A549 (cell line): ENCODE data around the gene FAM3B. TPM values are rescaled to one million over a fixed set of nuclear protein-coding genes. Genes with fewer than 3 reads are reported as not detected.

Source experiments
- ATAC-seq, 2 experiments: fragments of 200-7000 bp in 1 of 2; fragments of >200 bp in 1 of 2; cut with Nextera tagmentation in 1 of 2; cut with Tn5 transposase in 1 of 2; 3 replicates each; pipeline versions ENCODE4 v1.8.0 to v1.9.1; 2018 to 2020; ENCODE audit warnings: mild to moderate bottlenecking in 1 of 2, moderate library complexity in 1 of 2
- CTCF ChIA-PET: fragments of 300-600 bp; sonication (Branson Sonifier 250); formaldehyde crosslinking; extraction: SDS; loops from one replicate; lab custom pipeline; 2021; ENCODE audit warnings: antibody characterized with exemption, inconsistent platforms; lab: Yijun Ruan, JAX
- POLR2A ChIA-PET: fragments of 350-600 bp; formaldehyde crosslinking; extraction: SDS; loops from one replicate; lab custom pipeline; 2021; ENCODE audit warnings: antibody characterized with exemption, inconsistent platforms; lab: Yijun Ruan, JAX
- DNase-seq, 2 experiments: peaks; one replicate each; pipeline versions ENCODE4 v3.0.0 to v3.0.0-alpha.2; 2011 to 2016; ENCODE audit warnings: low read depth in 1 of 2, low spot score in 1 of 2
- FAIRE-seq: peaks from 2 replicates; lab custom pipeline; 2011; peaks lifted over from hg19 to GRCh38; lab: Jason Lieb, UNC
- H3K27ac ChIP-seq, 2 experiments: fragments of >200 bp; sonication (Bioruptor Twin); formaldehyde crosslinking; 3 replicates each; pipeline ENCODE4 v1.5.1; 2016 to 2017
- H3K4me1 ChIP-seq: fragments of >200 bp; sonication (Bioruptor Twin); formaldehyde crosslinking; 3 replicates; pipeline ENCODE4 v1.6.1; 2016
- H3K4me2 ChIP-seq: fragments of >200 bp; sonication (Bioruptor Twin); formaldehyde crosslinking; 3 replicates; pipeline ENCODE4 v1.6.1; 2016
- H3K4me3 ChIP-seq: fragments of >200 bp; sonication (Bioruptor Twin); formaldehyde crosslinking; 3 replicates; pipeline ENCODE4 v1.5.1; 2016
- H3K9me3 ChIP-seq: fragments of >200 bp; sonication (Bioruptor Twin); formaldehyde crosslinking; 3 replicates; pipeline ENCODE4 v1.6.1; 2016
- ATOH8 ChIP-seq: fragments of 250-450 bp; sonication (Bioruptor Pico); IDR thresholded peaks from 2 replicates; pipeline ENCODE4 v1.5.0; 2020; ENCODE audit warnings: low read depth, mild to moderate bottlenecking, moderate library complexity
- CHD4 ChIP-seq: fragments of 200-600 bp; sonication (generic); IDR thresholded peaks from 2 replicates; pipeline ENCODE4 v1.6.1; 2016; ENCODE audit warnings: antibody characterized with exemption, mild to moderate bottlenecking, borderline replicate concordance
- EHF ChIP-seq: fragments of 250-450 bp; sonication (Bioruptor Pico); IDR thresholded peaks from 2 replicates; pipeline ENCODE4 v1.5.0; 2020; ENCODE audit warnings: mild to moderate bottlenecking
- EP300 ChIP-seq, 2 experiments: fragments of >200 bp; sonication (Bioruptor Twin); formaldehyde crosslinking; IDR thresholded peaks; 2 replicates in 1 of 2; 3 replicates in 1 of 2; pipeline ENCODE4 v1.6.1; 2016 to 2017
- FOSL2 ChIP-seq, 2 experiments: fragments of 450-650 bp in 1 of 2; fragments of >200 bp in 1 of 2; sonication (Bioruptor Twin) in 1 of 2; formaldehyde crosslinking; IDR thresholded peaks; 2 replicates each; pipeline versions ENCODE4 v1.5.0 to v1.6.1; 2016 to 2020; ENCODE audit warnings: mild to moderate bottlenecking in 1 of 2, moderate library complexity in 1 of 2
- FOXS1 ChIP-seq: fragments of 250-450 bp; sonication (Bioruptor Pico); IDR thresholded peaks from 2 replicates; pipeline ENCODE4 v1.5.0; 2020; ENCODE audit warnings: mild to moderate bottlenecking, moderate library complexity
- HOXA7 ChIP-seq: fragments of 250-450 bp; sonication (Bioruptor Pico); IDR thresholded peaks from 2 replicates; pipeline ENCODE4 v1.5.0; 2020; ENCODE audit warnings: mild to moderate bottlenecking, moderate library complexity
- HOXB13 ChIP-seq: fragments of 250-450 bp; sonication (Bioruptor Pico); IDR thresholded peaks from 2 replicates; pipeline ENCODE4 v1.5.0; 2020; ENCODE audit warnings: low read depth, mild to moderate bottlenecking, moderate library complexity
- JUN ChIP-seq, 2 experiments: fragments of >200 bp; sonication (Bioruptor Twin); formaldehyde crosslinking; IDR thresholded peaks; 2 replicates in 1 of 2; 3 replicates in 1 of 2; pipeline ENCODE4 v1.6.1; 2016 to 2017
- MAZ ChIP-seq: fragments of 150-350 bp; IDR thresholded peaks from 2 replicates; pipeline ENCODE4 v1.6.1; 2014; ENCODE audit warnings: antibody characterized with exemption, low read depth, low read length, borderline replicate concordance
- MYC ChIP-seq: IDR thresholded peaks from 2 replicates; pipeline ENCODE4 v1.6.1; 2012; ENCODE audit warnings: mild to moderate bottlenecking, inconsistent platforms, low read length, improper control_type of control experiment, borderline replicate concordance
- NFE2L2 ChIP-seq: fragments of 150-350 bp; conservative IDR thresholded peaks from 2 replicates; pipeline ENCODE4 v1.6.1; 2014; ENCODE audit warnings: low read length
- NPAS2 ChIP-seq: fragments of 250-450 bp; sonication (Bioruptor Pico); IDR thresholded peaks from 2 replicates; pipeline ENCODE4 v1.8.0; 2022; ENCODE audit warnings: mild to moderate bottlenecking, moderate library complexity, borderline replicate concordance
- POLR2A ChIP-seq: IDR thresholded peaks from 2 replicates; pipeline ENCODE4 v1.6.1; 2012; ENCODE audit warnings: mild to moderate bottlenecking, low read length
- POLR2AphosphoS2 ChIP-seq: conservative IDR thresholded peaks from 2 replicates; pipeline ENCODE4 v1.6.1; 2012; ENCODE audit warnings: low read length, improper control_type of control experiment, inconsistent platforms
- RAD21 ChIP-seq, 2 experiments: fragments of >200 bp in 1 of 2; sonication (Bioruptor Twin) in 1 of 2; formaldehyde crosslinking in 1 of 2; IDR thresholded peaks in 1 of 2; conservative IDR thresholded peaks in 1 of 2; 2 replicates in 1 of 2; 3 replicates in 1 of 2; pipeline ENCODE4 v1.6.1; 2012 to 2018; ENCODE audit warnings: inconsistent platforms in 1 of 2
- RNF2 ChIP-seq: fragments of 200-600 bp; sonication (generic); IDR thresholded peaks from 2 replicates; pipeline ENCODE4 v1.6.1; 2016; ENCODE audit warnings: low read depth, mild to moderate bottlenecking, antibody characterized with exemption, moderate library complexity, borderline replicate concordance
- SMC3 ChIP-seq: fragments of >200 bp; sonication (Bioruptor Twin); formaldehyde crosslinking; IDR thresholded peaks from 3 replicates; pipeline ENCODE4 v1.6.1; 2018; ENCODE audit warnings: inconsistent platforms
- SREBF2 ChIP-seq: fragments of 450-650 bp; IDR thresholded peaks from 2 replicates; pipeline ENCODE4 v1.6.1; 2014; ENCODE audit warnings: mild to moderate bottlenecking, moderate library complexity
- TFCP2L1 ChIP-seq: fragments of 250-450 bp; sonication (Bioruptor Pico); IDR thresholded peaks from 2 replicates; pipeline ENCODE4 v1.5.0; 2021; ENCODE audit warnings: mild to moderate bottlenecking
- WGBS: methylation state at CpG from one replicate; pipeline ENCODE4 v1.1.6; 2017; ENCODE audit errors: missing lambda C conversion rate; 5-methylcytosine and 5-hydroxymethylcytosine counted together
- polyA plus RNA-seq, 4 experiments: library from polyadenylated mRNA; depleted of rRNA in 3 of 4; stranded (reverse); fragments of >200 nt; fragmentation: RNase III in 1 of 4; extraction: RNeasy Plus Mini Kit Qiagen cat#74134 plus additional on column Dnase treatment in 1 of 4; gene quantifications; 2 replicates in 3 of 4; 3 replicates in 1 of 4; pipeline ENCODE4 v1.2.3, GENCODE V29; 2011 to 2017
- TF ChIP-seq, protein P1 (sequence below): fragments of >200 bp; sonication (Bioruptor Twin); formaldehyde crosslinking; IDR thresholded peaks from 3 replicates; pipeline ENCODE4 v1.5.1; 2016
- TF ChIP-seq, protein P2 (sequence below): fragments of 450-650 bp; IDR thresholded peaks from 2 replicates; pipeline ENCODE4 v1.6.1; 2014; ENCODE audit warnings: antibody characterized with exemption
- TF ChIP-seq, protein P3 (sequence below): IDR thresholded peaks from 2 replicates; pipeline ENCODE4 v1.6.1; 2012

The FAM3B gene
- polyA plus RNA-seq, 2 of the 4 experiments (the other 2 are of a cell fraction): not detected

DNA sequence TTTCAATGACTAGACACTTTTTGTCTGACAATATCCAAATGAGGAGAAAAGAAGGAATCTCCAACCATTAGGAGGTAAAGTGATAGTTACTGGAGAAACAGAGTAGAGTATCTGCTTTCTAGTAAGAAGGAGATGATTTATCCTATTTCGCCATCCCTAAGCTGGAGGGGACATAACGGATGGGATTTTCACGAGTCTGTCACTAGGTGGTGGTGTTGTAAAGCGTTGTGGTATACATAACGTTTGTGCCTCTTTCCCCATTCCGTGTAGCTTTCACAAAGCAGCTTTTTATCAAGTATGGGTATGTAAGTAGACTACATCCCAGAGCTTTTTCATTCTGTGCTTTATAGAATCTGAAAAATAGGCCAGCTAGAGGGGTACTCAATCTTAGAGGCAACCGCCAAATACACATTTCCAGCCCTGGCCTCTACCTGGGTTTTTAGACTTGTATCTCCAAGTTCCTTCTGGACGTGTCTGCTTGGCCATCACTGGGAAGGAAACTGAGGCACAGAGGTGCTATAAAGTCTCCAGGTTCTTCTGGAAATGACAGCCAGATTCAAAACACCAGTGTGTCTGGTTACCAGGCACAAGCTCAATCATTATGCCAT lies 33.3 kb upstream of the FAM3B start:
- peak; percentile 95 to 96 for ATAC-seq
- TF ChIP-seq RAD21 (conservative IDR thresholded peaks at IDR 0.05 in 1 of 2, IDR thresholded peaks at IDR 0.05 in 1 of 2): peak; percentile 78 to 82
- no peak for TF ChIP-seq FOSL2 (IDR thresholded peaks at IDR 0.05)
- TF ChIP-seq FOSL2 (CRISPR knock-in tag; IDR thresholded peaks at IDR 0.05): no peak
- TF ChIP-seq NPAS2 (CRISPR knock-in tag): no peak
- no peak for TF ChIP-seq NFE2L2
- no peak for TF ChIP-seq POLR2AphosphoS2
- no peak for TF ChIP-seq TFCP2L1 (CRISPR knock-in tag)
- TF ChIP-seq, protein P1, sequence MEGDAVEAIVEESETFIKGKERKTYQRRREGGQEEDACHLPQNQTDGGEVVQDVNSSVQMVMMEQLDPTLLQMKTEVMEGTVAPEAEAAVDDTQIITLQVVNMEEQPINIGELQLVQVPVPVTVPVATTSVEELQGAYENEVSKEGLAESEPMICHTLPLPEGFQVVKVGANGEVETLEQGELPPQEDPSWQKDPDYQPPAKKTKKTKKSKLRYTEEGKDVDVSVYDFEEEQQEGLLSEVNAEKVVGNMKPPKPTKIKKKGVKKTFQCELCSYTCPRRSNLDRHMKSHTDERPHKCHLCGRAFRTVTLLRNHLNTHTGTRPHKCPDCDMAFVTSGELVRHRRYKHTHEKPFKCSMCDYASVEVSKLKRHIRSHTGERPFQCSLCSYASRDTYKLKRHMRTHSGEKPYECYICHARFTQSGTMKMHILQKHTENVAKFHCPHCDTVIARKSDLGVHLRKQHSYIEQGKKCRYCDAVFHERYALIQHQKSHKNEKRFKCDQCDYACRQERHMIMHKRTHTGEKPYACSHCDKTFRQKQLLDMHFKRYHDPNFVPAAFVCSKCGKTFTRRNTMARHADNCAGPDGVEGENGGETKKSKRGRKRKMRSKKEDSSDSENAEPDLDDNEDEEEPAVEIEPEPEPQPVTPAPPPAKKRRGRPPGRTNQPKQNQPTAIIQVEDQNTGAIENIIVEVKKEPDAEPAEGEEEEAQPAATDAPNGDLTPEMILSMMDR: peak; percentile 71
- TF ChIP-seq, protein P2, sequence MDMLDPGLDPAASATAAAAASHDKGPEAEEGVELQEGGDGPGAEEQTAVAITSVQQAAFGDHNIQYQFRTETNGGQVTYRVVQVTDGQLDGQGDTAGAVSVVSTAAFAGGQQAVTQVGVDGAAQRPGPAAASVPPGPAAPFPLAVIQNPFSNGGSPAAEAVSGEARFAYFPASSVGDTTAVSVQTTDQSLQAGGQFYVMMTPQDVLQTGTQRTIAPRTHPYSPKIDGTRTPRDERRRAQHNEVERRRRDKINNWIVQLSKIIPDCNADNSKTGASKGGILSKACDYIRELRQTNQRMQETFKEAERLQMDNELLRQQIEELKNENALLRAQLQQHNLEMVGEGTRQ: no peak
- TF ChIP-seq RNF2: no peak
- no peak for TF ChIP-seq HOXA7 (CRISPR knock-in tag)
- no peak for TF ChIP-seq EP300 (IDR thresholded peaks at IDR 0.05)
- no peak for TF ChIP-seq POLR2A
- no peak for TF ChIP-seq SREBF2
- no peak for TF ChIP-seq ATOH8 (CRISPR knock-in tag)
- no peak for TF ChIP-seq CHD4
- no peak for TF ChIP-seq FOXS1 (CRISPR knock-in tag)
- no peak for TF ChIP-seq MYC
- peak; percentile 52; the same call in 2 of the 3 replicates for TF ChIP-seq SMC3
- TF ChIP-seq, all 56 proteins: peak for 3
- Histone ChIP-seq H3K4me3 (no peak overlapping the region), H3K9me3 (no peaks in the 10 kb centered on the region), H3K27ac (no peak overlapping the region), H3K4me2 (no peak overlapping the region), H3K4me1 (no peaks in the 10 kb centered on the region)
- WGBS: 13% methylated on average over 8 of the region's 8 CpGs
- peak; percentile 50 to 69 for DNase-seq
- ChIA-PET CTCF (interaction anchor here (0.6 to 4.2 kb wide), 49 partner anchors 8 to 834 kb away, joined by 3 to 69 read pairs (median 4); no protein-coding TSS in a partner anchor), POLR2A (interaction anchor here (0.9 kb wide), 1 partner anchor 177 kb away, joined by 5 read pairs; no protein-coding TSS in a partner anchor)
- no peak for FAIRE-seq

DNA sequence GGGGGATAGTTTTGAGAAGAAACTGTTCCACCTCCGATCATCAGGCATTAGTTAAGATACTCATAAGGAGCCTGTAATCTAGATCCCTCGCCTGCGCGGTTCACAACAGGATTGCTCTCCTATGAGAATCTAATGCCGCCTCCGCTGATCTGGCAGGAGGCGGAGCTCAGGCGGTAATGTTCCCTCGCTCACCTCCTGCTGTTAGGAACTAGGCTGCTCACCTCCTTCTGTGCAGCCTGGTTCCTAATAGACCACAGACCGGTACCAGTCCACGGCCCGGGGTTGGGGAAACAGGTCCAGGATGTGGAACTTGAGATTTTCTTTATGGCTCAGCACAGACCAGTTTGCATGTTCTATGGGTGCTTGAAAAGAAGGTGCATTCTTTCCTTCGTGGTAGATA lies 27.2 kb upstream of the FAM3B start:
- POLR2A ChIA-PET: no interaction called here
- H3K4me2 ChIP-seq: no peak overlapping the region
- no peak for ATAC-seq
- no peak for FAIRE-seq
- 72% methylated on average over 13 of the region's 13 CpGs for WGBS
- H3K4me1 ChIP-seq: no peaks in the 10 kb centered on the region
- CTCF ChIA-PET: no interaction called here
- DNase-seq: no peak
- H3K4me3 ChIP-seq: no peak overlapping the region
- no peaks in the 10 kb centered on the region for H3K9me3 ChIP-seq
- H3K27ac ChIP-seq: no peak overlapping the region
- no peak for TF ChIP-seq FOXS1 (CRISPR knock-in tag)
- no peak for TF ChIP-seq EHF (CRISPR knock-in tag)
- no peak for TF ChIP-seq JUN (IDR thresholded peaks at IDR 0.05)
- TF ChIP-seq MAZ: no peak
- no peak for TF ChIP-seq MYC
- TF ChIP-seq, protein P3, sequence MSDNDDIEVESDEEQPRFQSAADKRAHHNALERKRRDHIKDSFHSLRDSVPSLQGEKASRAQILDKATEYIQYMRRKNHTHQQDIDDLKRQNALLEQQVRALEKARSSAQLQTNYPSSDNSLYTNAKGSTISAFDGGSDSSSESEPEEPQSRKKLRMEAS: no peak
- TF ChIP-seq FOSL2 (IDR thresholded peaks at IDR 0.05): no peak
- no peak for TF ChIP-seq FOSL2 (CRISPR knock-in tag; IDR thresholded peaks at IDR 0.05)
- no peak for TF ChIP-seq HOXB13 (CRISPR knock-in tag)
- no peak for TF ChIP-seq SREBF2
